ENCODE data around the gene UST.
A peak's percentile ranks its signal among the peaks of the same experiment; 100 is the strongest.
"Not testable (repeated sequence)": the region's sequence is repeated elsewhere in the genome, so short reads cannot be mapped to it uniquely, and the experiment has no call there.

The UST gene

GRCh38 chr6:148737806-148738205 lies 9.0 kb upstream of the UST start:
- no peak for DNase-seq

GRCh38 chr6:148738946-148739821 lies 7.6 kb upstream of the UST start:
- DNase-seq = no peak

GRCh38 chr6:148739822-148740128 lies 7.1 kb upstream of the UST start:
- DNase-seq = no peak

GRCh38 chr6:148743476-148743875 lies 3.4 kb upstream of the UST start:
- DNase-seq = no peak

GRCh38 chr6:148745926-148746325 lies 904 bp upstream of the UST start:
- no peak for DNase-seq

GRCh38 chr6:148747145-148747470 lies 278 bp downstream of the UST start:
- DNase-seq = no peak

- peak; percentile 57 for DNase-seq
These were observed 788 bp downstream of the UST start for GRCh38 chr6:148747471-148748165.

- no peak for DNase-seq
These were observed 2.8 kb downstream of the UST start for GRCh38 chr6:148749674-148750073.

GRCh38 chr6:148750838-148751792 lies 4.3 kb downstream of the UST start:
- no peak for DNase-seq

- no peak for DNase-seq
These were observed 5.0 kb downstream of the UST start for GRCh38 chr6:148751793-148752170.

- not testable (repeated sequence) for DNase-seq
These were observed 8.5 kb downstream of the UST start for GRCh38 chr6:148755379-148755778.

- DNase-seq = no peak
These were observed 11.2 kb downstream of the UST start for GRCh38 chr6:148757944-148758480.

- DNase-seq = no peak
These were observed 11.7 kb downstream of the UST start for GRCh38 chr6:148758492-148758891.

GRCh38 chr6:148760258-148760534 lies 13.4 kb downstream of the UST start:
- DNase-seq = no peak

GRCh38 chr6:148760568-148761526 lies 14.0 kb downstream of the UST start:
- DNase-seq = no peak

- DNase-seq = no peak
These were observed 14.7 kb downstream of the UST start for GRCh38 chr6:148761527-148762011.

- DNase-seq = no peak
These were observed 15.4 kb downstream of the UST start for GRCh38 chr6:148762231-148762630.

- not testable (repeated sequence) for DNase-seq
These were observed 17.6 kb downstream of the UST start for GRCh38 chr6:148764259-148765020.

GRCh38 chr6:148765898-148766808 lies 19.3 kb downstream of the UST start:
- DNase-seq = no peak

- no peak for DNase-seq
These were observed 21.9 kb downstream of the UST start for GRCh38 chr6:148768646-148769270.

Measured in NCI-H748 treated with DMSO at 0.1 percent for 48 hours (cell line).